ENCODE data around the gene GPC2.
A peak's percentile ranks its signal among the peaks of the same experiment; 100 is the strongest.

The GPC2 gene

DNA sequence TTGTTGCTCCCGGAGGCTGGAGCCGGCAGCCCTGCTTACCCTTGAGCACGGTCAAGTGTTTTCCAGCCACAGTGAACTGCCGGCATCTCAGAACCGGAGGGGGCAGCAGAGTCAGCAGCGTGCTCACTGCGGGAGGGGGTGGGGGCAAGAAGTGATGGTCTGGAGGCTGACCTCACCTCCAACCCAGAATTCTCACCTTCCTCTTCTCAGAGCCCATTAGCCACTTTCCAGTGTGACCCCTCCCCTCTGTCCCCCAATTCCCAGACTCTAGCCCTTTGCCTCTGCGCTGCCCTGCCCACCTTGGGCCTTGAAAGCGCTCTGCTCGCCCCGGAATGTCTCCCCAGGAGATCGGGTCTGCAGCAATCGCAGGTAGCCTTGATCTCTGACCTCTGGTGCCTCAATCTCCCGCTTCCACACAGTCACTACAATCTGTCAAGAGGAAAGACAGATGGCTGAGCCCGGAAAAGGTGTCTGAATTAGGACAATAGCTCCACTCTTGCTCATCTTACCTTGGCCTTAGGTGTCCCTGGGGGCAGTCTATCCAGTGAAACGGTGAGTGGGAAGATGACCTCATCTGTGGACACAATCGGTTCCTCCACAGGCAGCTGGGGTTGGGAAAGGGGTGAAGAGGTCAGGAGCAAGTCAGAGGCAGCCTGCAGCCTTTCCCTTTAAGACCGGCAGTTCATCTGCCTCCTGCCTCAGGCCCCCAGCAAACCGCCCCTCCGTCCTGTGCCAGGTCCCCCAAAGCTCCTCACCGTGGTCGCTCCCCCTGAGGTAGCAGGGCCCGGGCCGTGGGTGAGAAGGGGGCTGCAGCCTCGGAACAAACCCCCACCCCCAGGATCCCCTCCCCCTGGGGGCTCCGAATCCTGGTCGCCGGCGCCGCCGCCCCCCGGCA is 19.6 kb downstream of the GPC2 start:
- DNase-seq (ENCODE audit: extremely low read depth, low read depth), result no peak
- H3K4me3 ChIP-seq (replicated peaks; ENCODE audit: low read depth, low read length), result peak overlapping the region; percentile 76
- TF ChIP-seq, protein P1, sequence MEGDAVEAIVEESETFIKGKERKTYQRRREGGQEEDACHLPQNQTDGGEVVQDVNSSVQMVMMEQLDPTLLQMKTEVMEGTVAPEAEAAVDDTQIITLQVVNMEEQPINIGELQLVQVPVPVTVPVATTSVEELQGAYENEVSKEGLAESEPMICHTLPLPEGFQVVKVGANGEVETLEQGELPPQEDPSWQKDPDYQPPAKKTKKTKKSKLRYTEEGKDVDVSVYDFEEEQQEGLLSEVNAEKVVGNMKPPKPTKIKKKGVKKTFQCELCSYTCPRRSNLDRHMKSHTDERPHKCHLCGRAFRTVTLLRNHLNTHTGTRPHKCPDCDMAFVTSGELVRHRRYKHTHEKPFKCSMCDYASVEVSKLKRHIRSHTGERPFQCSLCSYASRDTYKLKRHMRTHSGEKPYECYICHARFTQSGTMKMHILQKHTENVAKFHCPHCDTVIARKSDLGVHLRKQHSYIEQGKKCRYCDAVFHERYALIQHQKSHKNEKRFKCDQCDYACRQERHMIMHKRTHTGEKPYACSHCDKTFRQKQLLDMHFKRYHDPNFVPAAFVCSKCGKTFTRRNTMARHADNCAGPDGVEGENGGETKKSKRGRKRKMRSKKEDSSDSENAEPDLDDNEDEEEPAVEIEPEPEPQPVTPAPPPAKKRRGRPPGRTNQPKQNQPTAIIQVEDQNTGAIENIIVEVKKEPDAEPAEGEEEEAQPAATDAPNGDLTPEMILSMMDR (IDR thresholded peaks at IDR 0.05; ENCODE audit: low read depth, low read length, missing control alignments), result peak; percentile 13

DNA sequence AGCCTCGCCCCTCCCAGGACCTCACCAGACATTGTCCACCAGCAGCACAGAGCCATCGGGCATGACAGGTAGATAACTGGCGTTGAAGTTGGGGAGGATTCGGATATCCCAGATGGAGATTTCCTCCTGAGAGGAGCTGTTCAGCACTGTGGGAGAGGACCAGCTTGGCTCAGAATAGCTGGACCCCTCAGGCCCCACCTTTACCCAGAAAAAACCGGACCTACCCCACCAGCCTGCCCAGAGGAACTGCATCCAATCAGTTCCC is 20.2 kb downstream of the GPC2 start:
- no peak for DNase-seq (ENCODE audit: extremely low read depth, low read depth)
- TF ChIP-seq, protein P1 (IDR thresholded peaks at IDR 0.05; ENCODE audit: low read depth, low read length, missing control alignments), result no peak
- peak overlapping the region; percentile 76 for H3K4me3 ChIP-seq (replicated peaks; ENCODE audit: low read depth, low read length)

DNA sequence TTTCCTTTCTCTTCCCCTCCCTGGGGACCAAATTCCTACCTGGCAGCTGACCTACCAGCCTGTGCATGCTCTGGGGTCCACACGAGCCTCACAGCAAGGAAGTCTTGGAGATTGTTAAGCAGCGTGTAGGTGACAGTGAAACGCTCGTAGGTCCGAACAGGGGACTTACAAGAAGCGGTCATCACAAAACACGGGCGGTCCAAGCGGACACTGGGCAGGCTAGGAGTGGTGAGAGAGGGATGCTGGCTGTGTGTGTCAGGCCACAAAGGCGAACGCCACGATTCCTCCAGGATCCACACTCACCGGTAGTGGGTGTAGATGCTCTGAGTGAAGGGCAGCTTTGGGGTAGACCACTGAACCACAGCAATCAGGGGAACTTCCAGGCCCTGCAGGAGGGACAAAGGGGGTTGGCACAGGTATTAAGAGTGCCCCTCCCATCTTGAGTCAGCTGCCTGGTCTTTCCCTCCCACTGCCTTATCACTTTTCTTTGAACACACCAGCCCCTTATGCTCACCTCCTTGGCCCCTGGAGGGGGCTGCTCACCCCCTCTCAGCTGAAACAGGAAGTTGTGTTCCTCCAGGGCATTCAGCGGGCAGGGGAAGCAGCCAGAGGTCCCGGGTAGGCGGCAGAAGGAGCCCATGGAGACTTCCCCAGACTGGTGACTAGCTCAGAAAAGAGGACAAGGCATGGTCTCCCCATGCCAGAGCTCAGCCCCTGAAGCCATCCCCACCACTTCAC is 20.7 kb downstream of the GPC2 start:
- no peak for DNase-seq (ENCODE audit: extremely low read depth, low read depth)
- TF ChIP-seq, protein P1 (IDR thresholded peaks at IDR 0.05; ENCODE audit: low read depth, low read length, missing control alignments), result no peak
- H3K4me3 ChIP-seq (replicated peaks; ENCODE audit: low read depth, low read length), result peak overlapping the region; percentile 76

DNA sequence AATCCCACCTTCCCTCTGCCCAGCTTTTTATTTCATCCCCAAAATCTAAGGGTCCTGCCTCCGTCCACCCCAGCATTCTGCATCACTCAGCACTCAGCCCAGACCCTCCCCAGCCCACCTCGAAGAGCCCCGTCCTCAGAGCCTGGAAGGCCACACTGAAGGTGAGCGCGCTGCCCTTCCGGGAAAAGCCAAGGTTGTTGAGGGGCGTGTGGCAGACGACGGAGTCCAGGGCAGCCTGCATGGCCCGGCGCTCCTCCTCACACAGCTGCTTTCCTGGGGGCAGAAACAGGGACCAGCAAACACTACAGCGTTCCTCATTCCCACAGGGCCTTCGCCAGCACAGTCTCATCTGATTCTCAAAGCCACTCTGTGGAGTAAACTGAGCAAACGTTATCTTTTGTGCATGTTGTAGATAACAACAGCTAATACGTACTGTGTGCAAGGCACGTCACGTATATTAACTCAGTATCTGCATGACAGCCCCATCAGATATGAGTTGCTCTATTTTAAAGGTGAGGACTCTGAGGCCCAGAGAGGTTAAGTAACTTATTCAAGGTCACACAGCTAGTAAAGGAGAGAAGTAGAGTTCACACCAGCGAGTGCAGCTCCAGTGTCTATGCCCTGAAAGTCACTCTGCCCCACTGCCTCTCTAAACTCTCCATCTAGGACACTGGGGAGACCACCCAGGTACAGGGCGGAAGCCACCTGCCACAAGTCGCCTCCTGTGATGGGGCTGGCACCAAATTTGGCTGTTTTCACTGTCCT is 21.4 kb downstream of the GPC2 start:
- TF ChIP-seq, protein P1 (IDR thresholded peaks at IDR 0.05; ENCODE audit: low read depth, low read length, missing control alignments), result no peak
- no peak for DNase-seq (ENCODE audit: extremely low read depth, low read depth)
- no peak overlapping the region for H3K4me3 ChIP-seq (replicated peaks; ENCODE audit: low read depth, low read length)

DNA sequence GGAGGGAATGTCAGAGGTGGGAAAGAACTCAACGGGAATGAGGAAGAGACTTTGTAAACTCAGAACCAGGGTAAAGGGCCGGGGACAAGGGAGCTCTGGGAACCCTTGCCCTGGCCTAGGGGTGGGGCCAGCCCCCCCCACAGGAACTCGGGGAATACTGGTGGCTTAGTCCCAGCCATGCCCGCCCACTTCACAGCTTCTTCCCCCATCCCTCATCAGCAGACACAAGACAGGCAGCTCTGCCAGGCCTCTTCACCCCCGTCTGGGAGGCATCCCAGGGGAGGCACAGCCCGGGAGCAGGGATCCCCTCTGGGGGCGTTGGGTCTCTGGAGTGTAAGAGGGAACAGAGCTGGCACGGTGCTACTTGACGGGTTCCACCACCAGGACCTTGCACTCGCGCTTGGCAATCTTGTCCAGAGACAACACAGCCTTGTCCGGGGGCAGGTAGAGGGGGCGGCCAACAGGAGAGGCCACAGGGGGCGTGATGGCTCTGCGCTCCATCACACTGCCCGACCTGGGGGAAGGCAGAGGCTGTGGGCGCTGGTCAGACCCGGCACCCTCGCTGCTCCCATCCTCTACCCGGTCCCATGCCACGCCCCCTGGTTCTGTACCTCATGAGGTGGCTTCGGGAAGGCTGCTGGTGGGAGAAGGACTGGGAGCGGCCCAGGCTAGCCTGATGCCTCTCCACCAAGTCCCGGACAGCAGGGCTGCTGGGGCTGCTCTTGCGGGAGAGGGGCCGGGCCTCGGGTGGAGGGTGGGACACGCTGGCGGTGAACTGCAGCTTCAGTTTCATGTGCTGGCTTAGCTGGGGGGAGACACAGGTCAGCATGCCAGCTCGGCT is 22.3 kb downstream of the GPC2 start:
- no peak overlapping the region for H3K4me3 ChIP-seq (replicated peaks; ENCODE audit: low read depth, low read length)
- no peak for DNase-seq (ENCODE audit: extremely low read depth, low read depth)
- TF ChIP-seq, protein P1 (IDR thresholded peaks at IDR 0.05; ENCODE audit: low read depth, low read length, missing control alignments), result no peak
